ENCODE results near the gene PGGHG. TPM values are rescaled to one million over a fixed set of nuclear protein-coding genes. Genes with fewer than 3 reads are reported as not detected.

PGGHG gene
- total and polyA plus RNA-seq, 12 donors = 0.55 to 77.2 (median 7.1) TPM

- Histone ChIP-seq H3K9me3 (replicated peaks in 1 of 3) (no peaks in the 10 kb centered on the region), H3K4me1 (replicated peaks in 1 of 2) (peaks cover 0 to 13% of the 10 kb centered on the region in 2 donors), H3K27me3 (peaks cover 48% of the 10 kb centered on the region), H3K4me3 (peak overlapping the region in 1 of 4 donors; percentile 28), H3K36me3 (replicated peaks in 1 of 2) (no peaks in the 10 kb centered on the region), H3K27ac (no peak overlapping the region)
- intact Hi-C loops (cut with DNase I) = no loop called here
- DNase-seq = no peak
- TF ChIP-seq POLR2A (IDR thresholded peaks at IDR 0.05) = no peak
- TF ChIP-seq, protein P1, sequence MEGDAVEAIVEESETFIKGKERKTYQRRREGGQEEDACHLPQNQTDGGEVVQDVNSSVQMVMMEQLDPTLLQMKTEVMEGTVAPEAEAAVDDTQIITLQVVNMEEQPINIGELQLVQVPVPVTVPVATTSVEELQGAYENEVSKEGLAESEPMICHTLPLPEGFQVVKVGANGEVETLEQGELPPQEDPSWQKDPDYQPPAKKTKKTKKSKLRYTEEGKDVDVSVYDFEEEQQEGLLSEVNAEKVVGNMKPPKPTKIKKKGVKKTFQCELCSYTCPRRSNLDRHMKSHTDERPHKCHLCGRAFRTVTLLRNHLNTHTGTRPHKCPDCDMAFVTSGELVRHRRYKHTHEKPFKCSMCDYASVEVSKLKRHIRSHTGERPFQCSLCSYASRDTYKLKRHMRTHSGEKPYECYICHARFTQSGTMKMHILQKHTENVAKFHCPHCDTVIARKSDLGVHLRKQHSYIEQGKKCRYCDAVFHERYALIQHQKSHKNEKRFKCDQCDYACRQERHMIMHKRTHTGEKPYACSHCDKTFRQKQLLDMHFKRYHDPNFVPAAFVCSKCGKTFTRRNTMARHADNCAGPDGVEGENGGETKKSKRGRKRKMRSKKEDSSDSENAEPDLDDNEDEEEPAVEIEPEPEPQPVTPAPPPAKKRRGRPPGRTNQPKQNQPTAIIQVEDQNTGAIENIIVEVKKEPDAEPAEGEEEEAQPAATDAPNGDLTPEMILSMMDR (IDR thresholded peaks at IDR 0.05) = no peak
- 12 to 43% (median 14%) methylated on average over 21 to 97 of the region's 97 CpGs for WGBS, 4 donors
Observed at GRCh38 chr11:279040-279965, 9.6 kb upstream of the PGGHG start.

DNA sequence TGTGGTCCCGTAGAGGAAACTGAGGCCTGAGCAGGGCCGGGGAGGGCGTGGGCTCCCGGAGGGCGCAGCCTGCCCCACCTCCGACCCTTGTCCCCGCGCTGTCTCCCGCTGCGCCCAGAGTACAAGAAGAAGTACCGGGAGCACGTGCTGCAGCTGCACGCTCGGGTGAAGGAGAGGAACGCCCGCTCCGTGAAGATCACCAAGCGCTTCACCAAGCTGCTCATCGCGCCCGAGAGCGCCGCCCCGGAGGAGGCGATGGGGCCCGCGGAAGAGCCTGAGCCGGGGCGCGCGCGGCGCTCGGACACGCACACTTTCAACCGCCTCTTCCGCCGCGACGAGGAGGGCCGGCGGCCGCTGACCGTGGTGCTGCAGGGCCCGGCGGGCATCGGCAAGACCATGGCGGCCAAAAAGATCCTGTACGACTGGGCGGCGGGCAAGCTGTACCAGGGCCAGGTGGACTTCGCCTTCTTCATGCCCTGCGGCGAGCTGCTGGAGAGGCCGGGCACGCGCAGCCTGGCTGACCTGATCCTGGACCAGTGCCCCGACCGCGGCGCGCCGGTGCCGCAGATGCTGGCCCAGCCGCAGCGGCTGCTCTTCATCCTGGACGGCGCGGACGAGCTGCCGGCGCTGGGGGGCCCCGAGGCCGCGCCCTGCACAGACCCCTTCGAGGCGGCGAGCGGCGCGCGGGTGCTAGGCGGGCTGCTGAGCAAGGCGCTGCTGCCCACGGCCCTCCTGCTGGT lies 8.8 kb upstream of the PGGHG start:
- DNase-seq = peak in 1 of 7 donors; percentile 13
- Histone ChIP-seq H3K9me3 (replicated peaks in 1 of 3) (no peaks in the 10 kb centered on the region), H3K4me1 (replicated peaks in 1 of 2) (peaks cover 0 to 13% of the 10 kb centered on the region in 2 donors), H3K4me3 (peak overlapping the region in 1 of 4 donors; percentile 28), H3K27ac (no peak overlapping the region), H3K36me3 (replicated peaks in 1 of 2) (no peaks in the 10 kb centered on the region), H3K27me3 (peaks cover 48% of the 10 kb centered on the region)
- intact Hi-C loops (cut with DNase I) = no loop called here
- 0 to 9% (median 2%) methylated on average over 6 to 84 of the region's 85 CpGs for WGBS, 4 donors
- TF ChIP-seq, protein P1 (IDR thresholded peaks at IDR 0.05) = no peak
- TF ChIP-seq POLR2A (IDR thresholded peaks at IDR 0.05) = no peak

DNA sequence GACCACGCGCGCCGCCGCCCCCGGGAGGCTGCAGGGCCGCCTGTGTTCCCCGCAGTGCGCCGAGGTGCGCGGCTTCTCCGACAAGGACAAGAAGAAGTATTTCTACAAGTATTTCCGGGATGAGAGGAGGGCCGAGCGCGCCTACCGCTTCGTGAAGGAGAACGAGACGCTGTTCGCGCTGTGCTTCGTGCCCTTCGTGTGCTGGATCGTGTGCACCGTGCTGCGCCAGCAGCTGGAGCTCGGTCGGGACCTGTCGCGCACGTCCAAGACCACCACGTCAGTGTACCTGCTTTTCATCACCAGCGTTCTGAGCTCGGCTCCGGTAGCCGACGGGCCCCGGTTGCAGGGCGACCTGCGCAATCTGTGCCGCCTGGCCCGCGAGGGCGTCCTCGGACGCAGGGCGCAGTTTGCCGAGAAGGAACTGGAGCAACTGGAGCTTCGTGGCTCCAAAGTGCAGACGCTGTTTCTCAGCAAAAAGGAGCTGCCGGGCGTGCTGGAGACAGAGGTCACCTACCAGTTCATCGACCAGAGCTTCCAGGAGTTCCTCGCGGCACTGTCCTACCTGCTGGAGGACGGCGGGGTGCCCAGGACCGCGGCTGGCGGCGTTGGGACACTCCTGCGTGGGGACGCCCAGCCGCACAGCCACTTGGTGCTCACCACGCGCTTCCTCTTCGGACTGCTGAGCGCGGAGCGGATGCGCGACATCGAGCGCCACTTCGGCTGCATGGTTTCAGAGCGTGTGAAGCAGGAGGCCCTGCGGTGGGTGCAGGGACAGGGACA lies 8.0 kb upstream of the PGGHG start:
- TF ChIP-seq, protein P1 (IDR thresholded peaks at IDR 0.05) = no peak
- H3K4me1 ChIP-seq (replicated peaks in 1 of 2) = peaks cover 0 to 13% of the 10 kb centered on the region in 2 donors
- H3K27ac ChIP-seq = no peak overlapping the region
- peak in 1 of 7 donors; percentile 6 for DNase-seq
- peaks cover 48% of the 10 kb centered on the region for H3K27me3 ChIP-seq
- H3K9me3 ChIP-seq (replicated peaks in 1 of 3) = no peaks in the 10 kb centered on the region
- 7 to 28% (median 9%) methylated on average over 10 to 79 of the region's 79 CpGs for WGBS, 4 donors
- intact Hi-C loops (cut with DNase I) = no loop called here
- H3K4me3 ChIP-seq = peak overlapping the region in 1 of 4 donors; percentile 28
- H3K36me3 ChIP-seq (replicated peaks in 1 of 2) = no peaks in the 10 kb centered on the region
